PFSK-1 (cell line): Measurements from ENCODE around the gene STAU1.

ENCODE experiments used
- FOXP2 ChIP-seq: optimal IDR thresholded peaks from 2 replicates; pipeline ENCODE3; 2011; ENCODE audit warnings: borderline replicate concordance, control low read depth, inconsistent platforms; ENCODE audit not compliant: insufficient read depth; ENCODE audit errors: extremely low read length, extremely low read depth
- POLR2AphosphoS5 ChIP-seq: IDR thresholded peaks from 2 replicates; pipeline ENCODE4 v1.6.1; 2012; ENCODE audit warnings: low read depth, mild to moderate bottlenecking, control low read depth, low read length, moderate library complexity
- REST ChIP-seq, 2 experiments: IDR thresholded peaks; 2 replicates each; pipeline versions ENCODE4 v1.6.1 to v1.8.0; 2011 to 2012; ENCODE audit warnings: low read depth in 2 of 2, low read length in 2 of 2, control low read depth in 1 of 2, inconsistent platforms in 1 of 2, mild to moderate bottlenecking in 1 of 2, moderate library complexity in 1 of 2; ENCODE audit not compliant: insufficient read depth in 1 of 2
- TAF1 ChIP-seq: IDR thresholded peaks from 2 replicates; pipeline ENCODE4 v1.6.1; 2012; ENCODE audit warnings: low read length, control low read depth, borderline replicate concordance; ENCODE audit not compliant: insufficient read depth

GRCh38 chr20:49174183-49174582 is 14.0 kb downstream of the STAU1 start:
- TF ChIP-seq REST (IDR thresholded peaks at IDR 0.05; ENCODE audit: insufficient read depth in 1 of 2, low read depth in 2 of 2, low read length in 2 of 2) = no peak
- TF ChIP-seq TAF1 = no peak
- TF ChIP-seq FOXP2 = no peak
- TF ChIP-seq POLR2AphosphoS5 = no peak
